ENCODE data around the gene FAH.

- TF ChIP-seq CTCF (optimal IDR thresholded peaks at IDR 0.05 in 1 of 3, IDR thresholded peaks at IDR 0.05 in 1 of 3, conservative IDR thresholded peaks at IDR 0.05 in 1 of 3; ENCODE audit: extremely low read depth in 1 of 3, insufficient read depth in 2 of 3, low read length in 3 of 3) (no peak), EZH2 (IDR thresholded peaks at IDR 0.05; ENCODE audit: low read length) (no peak)
These were observed 10.2 kb upstream of the FAH start for GRCh38 chr15:80142646-80143045.

All from keratinocyte (primary cell).